G401 (cell line): Measurements from ENCODE around the gene CHCHD3. TPM values are rescaled to one million over a fixed set of nuclear protein-coding genes. Genes with fewer than 3 reads are reported as not detected.

Experiments
- DNase-seq: peaks from one replicate; pipeline ENCODE4 v3.0.0-alpha.2; 2015; ENCODE audit warnings: low spot score
- in situ Hi-C: cut with HindIII; loops from 2 replicates; pipeline ENCODE4 v1.10.0; 2016; ENCODE audit warnings: low sequenced_read_pairs, mixed read lengths
- total RNA-seq: library from RNA; depleted of rRNA; stranded (reverse); fragments of >200 nt; shearing (Covaris generic); gene quantifications from 2 replicates; pipeline ENCODE4 v1.2.3, GENCODE V29; 2014

CHCHD3 gene
- total RNA-seq, 1 experiment from 2014 or later: 220 TPM

GRCh38 chr7:132857031-132857430 lies 224.9 kb downstream of the CHCHD3 start:
- in situ Hi-C loops: no loop called here
- DNase-seq: no peak

GRCh38 chr7:132856416-132856815 lies 225.5 kb downstream of the CHCHD3 start:
- in situ Hi-C loops: no loop called here
- DNase-seq: no peak

GRCh38 chr7:132855901-132856300 lies 226.0 kb downstream of the CHCHD3 start:
- no peak for DNase-seq
- in situ Hi-C loops: no loop called here

GRCh38 chr7:132854238-132854637 lies 227.7 kb downstream of the CHCHD3 start:
- in situ Hi-C loops: no loop called here
- DNase-seq: no peak

- peak; percentile 7 for DNase-seq
- in situ Hi-C loops: no loop called here
These were observed 234.5 kb downstream of the CHCHD3 start for GRCh38 chr7:132847376-132847775.

GRCh38 chr7:132846086-132846485 lies 235.8 kb downstream of the CHCHD3 start:
- DNase-seq: peak; percentile 56
- in situ Hi-C loops: no loop called here

- no peak for DNase-seq
- in situ Hi-C loops: no loop called here
These were observed 239.4 kb downstream of the CHCHD3 start for GRCh38 chr7:132842478-132842877.

- in situ Hi-C loops: no loop called here
- no peak for DNase-seq
These were observed 241.7 kb downstream of the CHCHD3 start for GRCh38 chr7:132840199-132840598.

- in situ Hi-C loops: no loop called here
- DNase-seq: no peak
These were observed 243.6 kb downstream of the CHCHD3 start for GRCh38 chr7:132838313-132838712.

- in situ Hi-C loops: no loop called here
- DNase-seq: peak; percentile 8
These were observed 244.4 kb downstream of the CHCHD3 start for GRCh38 chr7:132837529-132837928.

GRCh38 chr7:132836746-132837145 lies 245.1 kb downstream of the CHCHD3 start:
- in situ Hi-C loops: no loop called here
- no peak for DNase-seq

GRCh38 chr7:132830941-132831340 lies 250.9 kb downstream of the CHCHD3 start:
- no peak for DNase-seq
- in situ Hi-C loops: no loop called here

GRCh38 chr7:132828502-132828901 lies 253.4 kb downstream of the CHCHD3 start:
- in situ Hi-C loops: no loop called here
- no peak for DNase-seq

GRCh38 chr7:132825932-132826835 lies 255.7 kb downstream of the CHCHD3 start:
- no peak for DNase-seq
- in situ Hi-C loops: no loop called here

- no peak for DNase-seq
- in situ Hi-C loops: no loop called here
These were observed 256.7 kb downstream of the CHCHD3 start for GRCh38 chr7:132825222-132825621.

- DNase-seq: no peak
- in situ Hi-C loops: no loop called here
These were observed 262.2 kb downstream of the CHCHD3 start for GRCh38 chr7:132819648-132820047.

- in situ Hi-C loops: no loop called here
- DNase-seq: no peak
These were observed 263.9 kb downstream of the CHCHD3 start for GRCh38 chr7:132817949-132818348.

- in situ Hi-C loops: no loop called here
- DNase-seq: peak; percentile 55
These were observed 266.1 kb downstream of the CHCHD3 start for GRCh38 chr7:132815696-132816311.

GRCh38 chr7:132815130-132815529 lies 266.8 kb downstream of the CHCHD3 start:
- in situ Hi-C loops: no loop called here

GRCh38 chr7:132810561-132810960 lies 271.3 kb downstream of the CHCHD3 start:
- DNase-seq: no peak
- in situ Hi-C loops: no loop called here

More at GRCh38 chr7:132815130-132815529, 266.8 kb downstream of the CHCHD3 start:
- DNase-seq: no peak

GRCh38 chr7:132806834-132807233 lies 275.1 kb downstream of the CHCHD3 start:
- in situ Hi-C loops: no loop called here
- DNase-seq: no peak
